PC-3 (cell line): Measurements from ENCODE around the gene MRPL51. TPM values are rescaled to one million over a fixed set of nuclear protein-coding genes. Genes with fewer than 3 reads are reported as not detected.

ENCODE experiments used
- ATAC-seq: fragments of 200-7000 bp; cut with Tn5 transposase; 2 replicates; pipeline ENCODE4 v1.9.1; 2020; ENCODE audit warnings: mild to moderate bottlenecking, moderate library complexity
- BruUV-seq: library from RNA; stranded (reverse); fragments of 400-500 nt; replicated peaks from 2 replicates; lab custom pipeline; 2021; lab: Mats Ljungman, UMichigan
- CTCF ChIA-PET: fragments of 300-600 bp; sonication (Branson Sonifier 250); formaldehyde crosslinking; loops from one replicate; lab custom pipeline; 2022; ENCODE audit warnings: antibody characterized with exemption; lab: Charles Lee
- POLR2A ChIA-PET: fragments of 300-600 bp; sonication (Branson Sonifier 250); formaldehyde crosslinking; loops from one replicate; lab custom pipeline; 2022; ENCODE audit warnings: antibody characterized with exemption; ENCODE audit not compliant: unreplicated experiment; lab: Charles Lee
- DNase-seq: peaks from one replicate; pipeline ENCODE4 v3.0.0-alpha.2; 2015
- H2AFZ ChIP-seq: fragments of 300-600 bp; sonication (generic); 2 replicates; pipeline ENCODE4 v1.6.0; 2016; ENCODE audit warnings: antibody characterized with exemption, low read length
- H3F3A ChIP-seq: fragments of 300-600 bp; sonication (generic); one replicate; pipeline ENCODE4 v1.6.0; 2017; ENCODE audit warnings: antibody characterized with exemption, low read length, control low read depth, mild to moderate bottlenecking; ENCODE audit not compliant: unreplicated experiment
- H3K27ac ChIP-seq: fragments of 300-600 bp; sonication (generic); 2 replicates; pipeline ENCODE4 v1.5.1; 2016; ENCODE audit warnings: mild to moderate bottlenecking, low read length
- H3K27me3 ChIP-seq: fragments of 300-600 bp; sonication (generic); 2 replicates; pipeline ENCODE4 v1.6.1; 2016; ENCODE audit warnings: low read length, mixed read lengths
- H3K36me3 ChIP-seq: fragments of 300-600 bp; sonication (generic); 2 replicates; pipeline ENCODE4 v1.6.1; 2016; ENCODE audit warnings: low read depth, mixed run types, low read length, mixed read lengths
- H3K4me1 ChIP-seq: fragments of 300-600 bp; sonication (generic); 2 replicates; pipeline ENCODE4 v1.5.1; 2016; ENCODE audit warnings: low read length; ENCODE audit not compliant: insufficient read depth
- H3K4me2 ChIP-seq: fragments of 300-600 bp; sonication (generic); 2 replicates; pipeline ENCODE4 v1.6.0; 2016; ENCODE audit warnings: low read length
- H3K4me3 ChIP-seq: fragments of 300-600 bp; sonication (generic); 2 replicates; pipeline ENCODE4 v1.5.1; 2016; ENCODE audit warnings: mild to moderate bottlenecking, low read length, mixed read lengths
- H3K79me2 ChIP-seq: fragments of 300-600 bp; sonication (generic); 2 replicates; pipeline ENCODE4 v1.6.1; 2017; ENCODE audit warnings: low read length, mixed read lengths
- H3K9ac ChIP-seq: fragments of 300-600 bp; sonication (generic); 2 replicates; pipeline ENCODE4 v1.6.0; 2016; ENCODE audit warnings: mild to moderate bottlenecking, low read length
- H3K9me2 ChIP-seq: fragments of 300-600 bp; sonication (generic); replicated peaks from 2 replicates; pipeline ENCODE4 v1.6.1; 2016; ENCODE audit warnings: mixed run types, low read length, mixed read lengths
- H3K9me3 ChIP-seq: fragments of 300-600 bp; sonication (generic); 2 replicates; pipeline ENCODE4 v1.6.1; 2016; ENCODE audit warnings: low read length, mixed read lengths
- H4K20me1 ChIP-seq: fragments of 300-600 bp; sonication (generic); 2 replicates; pipeline ENCODE4 v1.6.1; 2016; ENCODE audit warnings: low read length, mixed read lengths
- EZH2 ChIP-seq: fragments of 300-600 bp; sonication (generic); IDR thresholded peaks from one replicate; pipeline ENCODE4 v1.6.1; 2017; ENCODE audit warnings: antibody characterized with exemption, mild to moderate bottlenecking, low read length; ENCODE audit not compliant: unreplicated experiment
- EZH2phosphoT487 ChIP-seq: fragments of 300-600 bp; sonication (generic); IDR thresholded peaks from 2 replicates; pipeline ENCODE4 v1.6.1; 2018; ENCODE audit warnings: mild to moderate bottlenecking, antibody characterized with exemption, low read length, borderline replicate concordance
- intact Hi-C: fragments of 100-400 bp; cut with micrococcal nuclease; formaldehyde crosslinking; loops from 2 replicates; pipeline ENCODE4 v1.9.0; 2023
- total RNA-seq: library from RNA; depleted of rRNA; stranded (reverse); fragments of >200 nt; gene quantifications from 2 replicates; pipeline ENCODE4 v1.2.3, GENCODE V29; 2014
- TF ChIP-seq, protein P1 (sequence below): fragments of 300-600 bp; sonication (generic); conservative IDR thresholded peaks from 2 replicates; pipeline ENCODE4 v1.5.1; 2017; ENCODE audit warnings: antibody characterized with exemption, low read depth, mild to moderate bottlenecking, low read length

The MRPL51 gene
- total RNA-seq, 1 experiment from 2014 or later, result 157 TPM

DNA sequence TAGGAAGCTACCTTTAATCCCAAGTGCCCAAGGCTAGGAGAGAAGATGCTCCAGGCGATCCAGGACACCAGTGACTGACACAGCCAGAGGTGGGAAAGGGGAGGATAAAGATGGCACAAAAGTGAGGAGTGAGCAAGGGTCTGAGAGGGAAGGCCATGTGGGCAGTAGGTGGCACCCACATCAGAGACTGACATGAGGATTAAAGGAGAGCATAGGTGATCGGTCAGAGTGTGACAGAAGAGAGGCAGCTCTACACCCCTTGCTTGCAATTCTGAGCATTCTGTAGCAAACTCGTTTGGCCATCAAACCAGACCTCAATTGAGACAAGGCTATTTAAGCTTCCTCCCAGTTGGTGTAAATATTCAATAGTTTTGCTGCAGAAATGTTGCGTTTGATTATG, 49.0 kb downstream of the MRPL51 start:
- Histone ChIP-seq H3K27ac (no peak overlapping the region), H3K4me3 (no peak overlapping the region), H3K27me3 (no peaks in the 10 kb centered on the region), H3F3A (no peaks in the 10 kb centered on the region), H3K4me1 (no peaks in the 10 kb centered on the region), H3K9ac (no peak overlapping the region), H3K9me3 (no peaks in the 10 kb centered on the region), H3K9me2 (no peaks in the 10 kb centered on the region), H3K4me2 (no peak overlapping the region), H3K79me2 (no peaks in the 10 kb centered on the region), H3K36me3 (no peaks in the 10 kb centered on the region), H2AFZ (no peak overlapping the region), H4K20me1 (no peaks in the 10 kb centered on the region)
- intact Hi-C loops, result no loop called here
- CTCF ChIA-PET, result no interaction called here
- POLR2A ChIA-PET, result no interaction called here
- no TSS peak for BruUV-seq
- DNase-seq (no peak), ATAC-seq (no peak)
- TF ChIP-seq EZH2 (no peak), EZH2phosphoT487 (no peak)
- TF ChIP-seq, protein P1, sequence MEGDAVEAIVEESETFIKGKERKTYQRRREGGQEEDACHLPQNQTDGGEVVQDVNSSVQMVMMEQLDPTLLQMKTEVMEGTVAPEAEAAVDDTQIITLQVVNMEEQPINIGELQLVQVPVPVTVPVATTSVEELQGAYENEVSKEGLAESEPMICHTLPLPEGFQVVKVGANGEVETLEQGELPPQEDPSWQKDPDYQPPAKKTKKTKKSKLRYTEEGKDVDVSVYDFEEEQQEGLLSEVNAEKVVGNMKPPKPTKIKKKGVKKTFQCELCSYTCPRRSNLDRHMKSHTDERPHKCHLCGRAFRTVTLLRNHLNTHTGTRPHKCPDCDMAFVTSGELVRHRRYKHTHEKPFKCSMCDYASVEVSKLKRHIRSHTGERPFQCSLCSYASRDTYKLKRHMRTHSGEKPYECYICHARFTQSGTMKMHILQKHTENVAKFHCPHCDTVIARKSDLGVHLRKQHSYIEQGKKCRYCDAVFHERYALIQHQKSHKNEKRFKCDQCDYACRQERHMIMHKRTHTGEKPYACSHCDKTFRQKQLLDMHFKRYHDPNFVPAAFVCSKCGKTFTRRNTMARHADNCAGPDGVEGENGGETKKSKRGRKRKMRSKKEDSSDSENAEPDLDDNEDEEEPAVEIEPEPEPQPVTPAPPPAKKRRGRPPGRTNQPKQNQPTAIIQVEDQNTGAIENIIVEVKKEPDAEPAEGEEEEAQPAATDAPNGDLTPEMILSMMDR, result no peak

DNA sequence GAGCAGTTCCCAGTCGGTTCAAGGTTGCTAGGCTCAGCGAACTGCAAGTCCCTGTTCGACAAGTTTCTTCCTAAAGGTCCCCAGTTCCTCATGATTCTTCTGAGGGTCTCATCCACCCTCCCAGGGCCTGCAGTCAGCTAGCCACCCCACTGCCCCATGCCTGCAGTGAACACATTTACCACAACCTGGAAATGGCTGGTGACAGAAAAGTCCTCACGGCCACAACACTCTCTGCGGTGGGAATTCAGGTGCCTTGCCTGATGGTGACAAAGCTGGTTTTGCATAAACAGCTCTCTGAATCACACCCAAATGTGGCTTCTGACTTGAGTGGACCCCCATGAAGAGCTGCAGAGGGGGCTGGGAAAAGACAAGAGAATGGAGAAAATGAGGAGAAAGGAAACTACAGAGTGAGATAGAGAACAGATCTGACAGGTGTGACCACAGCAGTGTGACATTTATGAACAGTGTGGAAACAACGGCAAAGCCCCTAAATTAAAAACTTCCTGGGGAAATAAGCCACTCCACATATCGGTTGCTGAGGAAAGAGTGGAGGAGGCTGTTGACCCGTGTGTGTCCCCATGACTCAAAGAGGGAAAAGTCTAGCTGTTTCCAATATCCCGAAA, 49.6 kb downstream of the MRPL51 start:
- Histone ChIP-seq H2AFZ (no peak overlapping the region), H3K27me3 (no peaks in the 10 kb centered on the region), H3K9me2 (no peaks in the 10 kb centered on the region), H3K9ac (no peak overlapping the region), H3F3A (no peaks in the 10 kb centered on the region), H3K9me3 (no peaks in the 10 kb centered on the region), H3K4me2 (no peak overlapping the region), H4K20me1 (no peaks in the 10 kb centered on the region), H3K4me3 (no peak overlapping the region), H3K4me1 (no peaks in the 10 kb centered on the region), H3K27ac (no peak overlapping the region), H3K36me3 (no peaks in the 10 kb centered on the region), H3K79me2 (no peaks in the 10 kb centered on the region)
- intact Hi-C loops, result no loop called here
- ChIA-PET POLR2A (no interaction called here), CTCF (interaction anchor here (0.6 kb wide), 1 partner anchor 51 kb away, joined by 4 read pairs; no protein-coding TSS in a partner anchor)
- DNase-seq (no peak), ATAC-seq (no peak)
- no TSS peak for BruUV-seq
- TF ChIP-seq EZH2 (no peak), EZH2phosphoT487 (no peak)
- TF ChIP-seq, protein P1, result no peak

DNA sequence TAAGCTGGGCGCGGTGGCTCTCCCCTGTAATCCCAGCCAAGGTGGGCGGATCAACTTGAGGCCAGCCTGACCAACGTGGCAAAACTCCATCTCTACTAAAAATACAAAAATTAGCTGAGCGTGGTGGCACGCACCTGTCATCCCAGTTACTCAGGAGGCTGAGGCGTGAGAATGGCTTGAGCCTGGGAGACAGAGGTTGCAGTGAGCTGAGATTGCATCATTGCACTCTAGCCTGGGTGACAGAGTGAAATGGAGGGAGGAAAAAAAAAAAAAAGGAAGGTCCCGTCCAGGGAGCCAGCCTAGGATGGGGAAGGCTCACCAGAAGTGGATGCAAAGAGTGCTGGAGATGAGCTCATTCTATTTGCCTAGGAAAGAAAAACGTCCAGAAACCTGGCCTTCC, 50.2 kb downstream of the MRPL51 start:
- Histone ChIP-seq H3K9me2 (no peaks in the 10 kb centered on the region), H4K20me1 (no peaks in the 10 kb centered on the region), H3K4me2 (no peak overlapping the region), H3K4me1 (no peaks in the 10 kb centered on the region), H3K27me3 (no peaks in the 10 kb centered on the region), H3K36me3 (no peaks in the 10 kb centered on the region), H3F3A (no peaks in the 10 kb centered on the region), H3K9ac (no peak overlapping the region), H3K27ac (no peak overlapping the region), H3K79me2 (no peaks in the 10 kb centered on the region), H2AFZ (no peak overlapping the region), H3K4me3 (no peak overlapping the region), H3K9me3 (no peaks in the 10 kb centered on the region)
- TF ChIP-seq, protein P1, result no peak
- TF ChIP-seq EZH2phosphoT487 (no peak), EZH2 (no peak)
- no TSS peak for BruUV-seq
- DNase-seq (no peak), ATAC-seq (no peak)
- POLR2A ChIA-PET, result no interaction called here
- CTCF ChIA-PET, result interaction anchor here (0.6 kb wide), 1 partner anchor 52 kb away, joined by 4 read pairs; no protein-coding TSS in a partner anchor
- intact Hi-C loops, result no loop called here
